ENCODE data around the gene PPIL6.

The PPIL6 gene

GRCh38 chr6:109356237-109356636 lies 84.2 kb downstream of the PPIL6 start:
- H3K79me2 ChIP-seq (ENCODE audit: low read length) = no peaks in the 10 kb centered on the region
- no peak overlapping the region for H3K9ac ChIP-seq (ENCODE audit: low read length)
- H3K4me3 ChIP-seq (ENCODE audit: low read length) = no peak overlapping the region
- H3K4me2 ChIP-seq (ENCODE audit: low read length) = no peak overlapping the region
- H3K9me3 ChIP-seq (ENCODE audit: insufficient read depth, low read length) = no peaks in the 10 kb centered on the region
- H3K36me3 ChIP-seq (replicated peaks; ENCODE audit: low read depth, low read length) = peaks cover 42% of the 10 kb centered on the region
- no peaks in the 10 kb centered on the region for H3K27me3 ChIP-seq (ENCODE audit: low read depth, low read length)
- peaks cover 8% of the 10 kb centered on the region for H4K20me1 ChIP-seq (ENCODE audit: insufficient read depth, low read length)
- H3K27ac ChIP-seq (ENCODE audit: low read length) = no peak overlapping the region
- TF ChIP-seq CTCF (IDR thresholded peaks at IDR 0.05; ENCODE audit: low read depth, low read length) (no peak), EZH2phosphoT487 (IDR thresholded peaks at IDR 0.05; ENCODE audit: low read depth) (no peak)
- H3K4me1 ChIP-seq (ENCODE audit: low read length) = peaks cover 20% of the 10 kb centered on the region
- H2AFZ ChIP-seq (ENCODE audit: low read depth, low read length) = no peak overlapping the region

- H4K20me1 ChIP-seq (ENCODE audit: insufficient read depth, low read length) = no peaks in the 10 kb centered on the region
- H3K27ac ChIP-seq (ENCODE audit: low read length) = no peak overlapping the region
- no peak overlapping the region for H3K4me2 ChIP-seq (ENCODE audit: low read length)
These were observed 88.9 kb downstream of the PPIL6 start for GRCh38 chr6:109351231-109352130.

GRCh38 chr6:109349419-109349987 lies 90.9 kb downstream of the PPIL6 start:
- Histone ChIP-seq H3K36me3 (replicated peaks; ENCODE audit: low read depth, low read length) (no peaks in the 10 kb centered on the region), H3K4me3 (ENCODE audit: low read length) (no peak overlapping the region), H3K27ac (ENCODE audit: low read length) (no peak overlapping the region), H4K20me1 (ENCODE audit: insufficient read depth, low read length) (no peaks in the 10 kb centered on the region), H3K9me3 (ENCODE audit: insufficient read depth, low read length) (no peaks in the 10 kb centered on the region), H3K4me1 (ENCODE audit: low read length) (no peaks in the 10 kb centered on the region), H3K4me2 (ENCODE audit: low read length) (no peak overlapping the region), H3K27me3 (ENCODE audit: low read depth, low read length) (no peaks in the 10 kb centered on the region), H3K9ac (ENCODE audit: low read length) (no peak overlapping the region), H2AFZ (ENCODE audit: low read depth, low read length) (no peak overlapping the region), H3K79me2 (ENCODE audit: low read length) (no peaks in the 10 kb centered on the region)
- TF ChIP-seq CTCF (IDR thresholded peaks at IDR 0.05; ENCODE audit: low read depth, low read length) = no peak
- no peak for TF ChIP-seq EZH2phosphoT487 (IDR thresholded peaks at IDR 0.05; ENCODE audit: low read depth)

More at GRCh38 chr6:109351231-109352130, 88.9 kb downstream of the PPIL6 start:
- Histone ChIP-seq H3K27me3 (ENCODE audit: low read depth, low read length) (no peaks in the 10 kb centered on the region), H3K9ac (ENCODE audit: low read length) (no peak overlapping the region), H2AFZ (ENCODE audit: low read depth, low read length) (no peak overlapping the region), H3K79me2 (ENCODE audit: low read length) (no peaks in the 10 kb centered on the region), H3K4me3 (ENCODE audit: low read length) (no peak overlapping the region), H3K36me3 (replicated peaks; ENCODE audit: low read depth, low read length) (peaks cover 10% of the 10 kb centered on the region), H3K9me3 (ENCODE audit: insufficient read depth, low read length) (no peaks in the 10 kb centered on the region), H3K4me1 (ENCODE audit: low read length) (no peaks in the 10 kb centered on the region)
- TF ChIP-seq CTCF (IDR thresholded peaks at IDR 0.05; ENCODE audit: low read depth, low read length) (no peak), EZH2phosphoT487 (IDR thresholded peaks at IDR 0.05; ENCODE audit: low read depth) (no peak)

GRCh38 chr6:109348226-109348625 lies 92.2 kb downstream of the PPIL6 start:
- Histone ChIP-seq H3K9ac (ENCODE audit: low read length) (no peak overlapping the region), H3K4me2 (ENCODE audit: low read length) (no peak overlapping the region), H4K20me1 (ENCODE audit: insufficient read depth, low read length) (no peaks in the 10 kb centered on the region), H3K27ac (ENCODE audit: low read length) (no peak overlapping the region), H3K27me3 (ENCODE audit: low read depth, low read length) (no peaks in the 10 kb centered on the region), H2AFZ (ENCODE audit: low read depth, low read length) (no peak overlapping the region), H3K36me3 (replicated peaks; ENCODE audit: low read depth, low read length) (no peaks in the 10 kb centered on the region), H3K4me3 (ENCODE audit: low read length) (no peak overlapping the region), H3K9me3 (ENCODE audit: insufficient read depth, low read length) (no peaks in the 10 kb centered on the region), H3K79me2 (ENCODE audit: low read length) (no peaks in the 10 kb centered on the region), H3K4me1 (ENCODE audit: low read length) (no peaks in the 10 kb centered on the region)
- TF ChIP-seq CTCF (IDR thresholded peaks at IDR 0.05; ENCODE audit: low read depth, low read length) (no peak), EZH2phosphoT487 (IDR thresholded peaks at IDR 0.05; ENCODE audit: low read depth) (no peak)

Measured in OCI-LY3 (cell line).